ENCODE measurements around the gene BIRC5. TPM values are rescaled to one million over a fixed set of nuclear protein-coding genes. Genes with fewer than 3 reads are reported as not detected.

Gene BIRC5
- polyA plus RNA-seq, 1 donor (not counting 4 experiments of a cell fraction or from before 2014, with no cell fraction given) = 11.5 TPM

GRCh38 chr17:78223765-78224164 lies 9.7 kb downstream of the BIRC5 start:
- no peak for TF ChIP-seq EZH2 (IDR thresholded peaks at IDR 0.05; ENCODE audit: low read length)
- TF ChIP-seq CTCF (optimal IDR thresholded peaks at IDR 0.05 in 1 of 3, IDR thresholded peaks at IDR 0.05 in 1 of 3, conservative IDR thresholded peaks at IDR 0.05 in 1 of 3; ENCODE audit: extremely low read depth in 1 of 3, insufficient read depth in 2 of 3, low read length in 3 of 3) = no peak
- DNase-seq (ENCODE audit: low read depth, low spot score) (no peak), FAIRE-seq (no peak)
- H3K79me2 ChIP-seq (ENCODE audit: control insufficient read depth, insufficient read depth, low read length) = no peaks in the 10 kb centered on the region
- H3K4me2 ChIP-seq (ENCODE audit: control insufficient read depth, extremely low read depth, insufficient read depth, low read depth, low read length) = no peak overlapping the region
- H3K9me3 ChIP-seq (ENCODE audit: control insufficient read depth, low read depth, low read length) = no peaks in the 10 kb centered on the region
- H4K20me1 ChIP-seq (ENCODE audit: control insufficient read depth, extremely low read depth, insufficient read depth, low read length) = no peaks in the 10 kb centered on the region
- H3K27me3 ChIP-seq (ENCODE audit: control insufficient read depth, extremely low read depth, insufficient read depth, low read length) = no peaks in the 10 kb centered on the region
- no peak overlapping the region for H3K4me3 ChIP-seq (ENCODE audit: control insufficient read depth in 2 of 3, extremely low read depth in 1 of 3, insufficient read depth in 2 of 3, low read depth in 1 of 3, low read length in 3 of 3)
- H3K27ac ChIP-seq (ENCODE audit: control insufficient read depth, insufficient read depth, low read length) = no peak overlapping the region
- no peak overlapping the region for H2AFZ ChIP-seq (ENCODE audit: control insufficient read depth, low read length)
- H3K36me3 ChIP-seq (ENCODE audit: control insufficient read depth in 2 of 2, extremely low read depth in 1 of 2, insufficient read depth in 2 of 2, low read length in 2 of 2) = peaks cover 0 to 23% of the 10 kb centered on the region in 2 experiments
- H3K9ac ChIP-seq (ENCODE audit: control insufficient read depth, extremely low read depth, insufficient read depth, low read length) = no peak overlapping the region
- no peaks in the 10 kb centered on the region for H3K9me1 ChIP-seq (ENCODE audit: control insufficient read depth, extremely low read depth, insufficient read depth, low read length)
- dilution Hi-C loops (cut with MboI; ENCODE audit: extremely low pct_ligation_motif_present, low sequenced_read_pairs) = no loop called here
- H3K4me1 ChIP-seq (ENCODE audit: control insufficient read depth, extremely low read depth, insufficient read depth, low read length) = no peaks in the 10 kb centered on the region

GRCh38 chr17:78224231-78225087 lies 10.4 kb downstream of the BIRC5 start:
- no peak overlapping the region for H3K4me3 ChIP-seq (ENCODE audit: control insufficient read depth in 2 of 3, extremely low read depth in 1 of 3, insufficient read depth in 2 of 3, low read depth in 1 of 3, low read length in 3 of 3)
- H3K27ac ChIP-seq (ENCODE audit: control insufficient read depth, insufficient read depth, low read length) = no peak overlapping the region
- H3K9me1 ChIP-seq (ENCODE audit: control insufficient read depth, extremely low read depth, insufficient read depth, low read length) = no peaks in the 10 kb centered on the region
- H3K9ac ChIP-seq (ENCODE audit: control insufficient read depth, extremely low read depth, insufficient read depth, low read length) = no peak overlapping the region
- H3K36me3 ChIP-seq (ENCODE audit: control insufficient read depth in 2 of 2, extremely low read depth in 1 of 2, insufficient read depth in 2 of 2, low read length in 2 of 2) = peaks cover 0 to 19% of the 10 kb centered on the region in 2 experiments
- TF ChIP-seq CTCF (optimal IDR thresholded peaks at IDR 0.05 in 1 of 3, IDR thresholded peaks at IDR 0.05 in 1 of 3, conservative IDR thresholded peaks at IDR 0.05 in 1 of 3; ENCODE audit: extremely low read depth in 1 of 3, insufficient read depth in 2 of 3, low read length in 3 of 3) = no peak
- no peak for TF ChIP-seq EZH2 (IDR thresholded peaks at IDR 0.05; ENCODE audit: low read length)
- no peaks in the 10 kb centered on the region for H3K79me2 ChIP-seq (ENCODE audit: control insufficient read depth, insufficient read depth, low read length)
- no peaks in the 10 kb centered on the region for H4K20me1 ChIP-seq (ENCODE audit: control insufficient read depth, extremely low read depth, insufficient read depth, low read length)
- dilution Hi-C loops (cut with MboI; ENCODE audit: extremely low pct_ligation_motif_present, low sequenced_read_pairs) = no loop called here
- H3K27me3 ChIP-seq (ENCODE audit: control insufficient read depth, extremely low read depth, insufficient read depth, low read length) = no peaks in the 10 kb centered on the region
- H3K4me2 ChIP-seq (ENCODE audit: control insufficient read depth, extremely low read depth, insufficient read depth, low read depth, low read length) = no peak overlapping the region
- no peaks in the 10 kb centered on the region for H3K9me3 ChIP-seq (ENCODE audit: control insufficient read depth, low read depth, low read length)
- no peaks in the 10 kb centered on the region for H3K4me1 ChIP-seq (ENCODE audit: control insufficient read depth, extremely low read depth, insufficient read depth, low read length)
- H2AFZ ChIP-seq (ENCODE audit: control insufficient read depth, low read length) = no peak overlapping the region
- FAIRE-seq (no peak), DNase-seq (ENCODE audit: low read depth, low spot score) (no peak)

Data from keratinocyte (primary cell).